Measurements from ENCODE around the gene ATXN1. TPM values are rescaled to one million over a fixed set of nuclear protein-coding genes. Genes with fewer than 3 reads are reported as not detected.
A peak's percentile ranks its signal among the peaks of the same experiment; 100 is the strongest.

Gene ATXN1
- polyA plus RNA-seq, 1 donor (not counting 4 experiments of a cell fraction or from before 2014, with no cell fraction given) = 9.7 TPM

GRCh38 chr6:16752206-16752866 is 8.9 kb downstream of the ATXN1 start:
- H3K79me2 ChIP-seq (ENCODE audit: control insufficient read depth, insufficient read depth, low read length) = peaks cover 45% of the 10 kb centered on the region
- dilution Hi-C loops (cut with MboI; ENCODE audit: extremely low pct_ligation_motif_present, low sequenced_read_pairs) = no loop called here
- DNase-seq (ENCODE audit: low read depth, low spot score) (no peak), FAIRE-seq (peak; percentile 84)
- H2AFZ ChIP-seq (ENCODE audit: control insufficient read depth, low read length) = no peak overlapping the region
- H3K36me3 ChIP-seq (ENCODE audit: control insufficient read depth in 2 of 2, extremely low read depth in 1 of 2, insufficient read depth in 2 of 2, low read length in 2 of 2) = peaks cover 2 to 5% of the 10 kb centered on the region in 2 experiments
- H3K4me2 ChIP-seq (ENCODE audit: control insufficient read depth, extremely low read depth, insufficient read depth, low read depth, low read length) = peak overlapping the region; percentile 67
- peak overlapping the region; percentile 87 for H3K27ac ChIP-seq (ENCODE audit: control insufficient read depth, insufficient read depth, low read length)
- no peaks in the 10 kb centered on the region for H4K20me1 ChIP-seq (ENCODE audit: control insufficient read depth, extremely low read depth, insufficient read depth, low read length)
- no peaks in the 10 kb centered on the region for H3K9me3 ChIP-seq (ENCODE audit: control insufficient read depth, low read depth, low read length)
- H3K9ac ChIP-seq (ENCODE audit: control insufficient read depth, extremely low read depth, insufficient read depth, low read length) = peak overlapping the region; percentile 45
- TF ChIP-seq EZH2 (IDR thresholded peaks at IDR 0.05; ENCODE audit: low read length) (no peak), CTCF (optimal IDR thresholded peaks at IDR 0.05 in 1 of 3, IDR thresholded peaks at IDR 0.05 in 1 of 3, conservative IDR thresholded peaks at IDR 0.05 in 1 of 3; ENCODE audit: extremely low read depth in 1 of 3, insufficient read depth in 2 of 3, low read length in 3 of 3) (no peak)
- peak overlapping the region in 1 of 3 experiments; percentile 15 for H3K4me3 ChIP-seq (ENCODE audit: control insufficient read depth in 2 of 3, extremely low read depth in 1 of 3, insufficient read depth in 2 of 3, low read depth in 1 of 3, low read length in 3 of 3)
- H3K9me1 ChIP-seq (ENCODE audit: control insufficient read depth, extremely low read depth, insufficient read depth, low read length) = no peaks in the 10 kb centered on the region
- H3K4me1 ChIP-seq (ENCODE audit: control insufficient read depth, extremely low read depth, insufficient read depth, low read length) = peaks cover 48% of the 10 kb centered on the region
- H3K27me3 ChIP-seq (ENCODE audit: control insufficient read depth, extremely low read depth, insufficient read depth, low read length) = no peaks in the 10 kb centered on the region

GRCh38 chr6:16751251-16751946 is 9.9 kb downstream of the ATXN1 start:
- peak overlapping the region; percentile 87 for H3K27ac ChIP-seq (ENCODE audit: control insufficient read depth, insufficient read depth, low read length)
- FAIRE-seq (no peak), DNase-seq (ENCODE audit: low read depth, low spot score) (no peak)
- dilution Hi-C loops (cut with MboI; ENCODE audit: extremely low pct_ligation_motif_present, low sequenced_read_pairs) = no loop called here
- H3K79me2 ChIP-seq (ENCODE audit: control insufficient read depth, insufficient read depth, low read length) = peaks cover 39% of the 10 kb centered on the region
- no peak for TF ChIP-seq EZH2 (IDR thresholded peaks at IDR 0.05; ENCODE audit: low read length)
- no peak for TF ChIP-seq CTCF (optimal IDR thresholded peaks at IDR 0.05 in 1 of 3, IDR thresholded peaks at IDR 0.05 in 1 of 3, conservative IDR thresholded peaks at IDR 0.05 in 1 of 3; ENCODE audit: extremely low read depth in 1 of 3, insufficient read depth in 2 of 3, low read length in 3 of 3)
- peaks cover 2 to 5% of the 10 kb centered on the region in 2 experiments for H3K36me3 ChIP-seq (ENCODE audit: control insufficient read depth in 2 of 2, extremely low read depth in 1 of 2, insufficient read depth in 2 of 2, low read length in 2 of 2)
- H4K20me1 ChIP-seq (ENCODE audit: control insufficient read depth, extremely low read depth, insufficient read depth, low read length) = no peaks in the 10 kb centered on the region
- peaks cover 46% of the 10 kb centered on the region for H3K4me1 ChIP-seq (ENCODE audit: control insufficient read depth, extremely low read depth, insufficient read depth, low read length)
- H3K9ac ChIP-seq (ENCODE audit: control insufficient read depth, extremely low read depth, insufficient read depth, low read length) = no peak overlapping the region
- H3K27me3 ChIP-seq (ENCODE audit: control insufficient read depth, extremely low read depth, insufficient read depth, low read length) = no peaks in the 10 kb centered on the region
- no peak overlapping the region for H2AFZ ChIP-seq (ENCODE audit: control insufficient read depth, low read length)
- no peaks in the 10 kb centered on the region for H3K9me1 ChIP-seq (ENCODE audit: control insufficient read depth, extremely low read depth, insufficient read depth, low read length)
- peak overlapping the region; percentile 67 for H3K4me2 ChIP-seq (ENCODE audit: control insufficient read depth, extremely low read depth, insufficient read depth, low read depth, low read length)
- no peaks in the 10 kb centered on the region for H3K9me3 ChIP-seq (ENCODE audit: control insufficient read depth, low read depth, low read length)
- no peak overlapping the region for H3K4me3 ChIP-seq (ENCODE audit: control insufficient read depth in 2 of 3, extremely low read depth in 1 of 3, insufficient read depth in 2 of 3, low read depth in 1 of 3, low read length in 3 of 3)

All from keratinocyte (primary cell).